ENCODE data around the gene YY1.

DNA sequence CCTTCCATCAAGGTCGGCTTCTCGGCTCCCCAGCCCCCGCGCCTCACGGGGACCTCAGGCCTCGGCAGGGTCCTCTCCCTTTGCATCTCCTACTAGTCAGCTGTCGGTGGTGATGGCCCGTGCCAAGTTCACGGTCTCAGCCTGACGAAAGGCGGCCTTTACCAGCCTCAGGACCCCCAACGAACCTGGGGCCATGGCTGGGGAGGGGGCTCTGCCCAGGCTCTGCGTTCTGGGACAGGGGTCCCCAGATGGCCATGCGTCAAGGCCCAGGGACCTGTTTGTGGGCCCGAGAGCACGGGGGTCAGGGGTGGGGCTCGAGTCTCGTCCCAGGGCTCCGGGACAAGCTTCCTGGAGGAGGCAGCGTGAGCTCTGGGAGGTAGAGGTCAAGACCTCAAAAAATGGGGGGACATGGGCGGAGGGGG is 46.7 kb upstream of the YY1 start:
- TF ChIP-seq REST (IDR thresholded peaks at IDR 0.05; ENCODE audit: unreplicated experiment) (no peak), STAT1 (IDR thresholded peaks at IDR 0.05; ENCODE audit: unreplicated experiment) (no peak), POLR2AphosphoS5 (IDR thresholded peaks at IDR 0.05; ENCODE audit: low read depth) (no peak), EZH2phosphoT487 (IDR thresholded peaks at IDR 0.05; ENCODE audit: unreplicated experiment) (no peak), EZH2 (IDR thresholded peaks at IDR 0.05; ENCODE audit: low read depth, unreplicated experiment) (no peak), CREB1 (CRISPR knock-in tag; IDR thresholded peaks at IDR 0.05; ENCODE audit: low read depth) (no peak), JUNB (IDR thresholded peaks at IDR 0.05; ENCODE audit: unreplicated experiment) (no peak), ETS1 (IDR thresholded peaks at IDR 0.05) (no peak), ZNF114 (CRISPR knock-in tag; IDR thresholded peaks at IDR 0.05) (no peak)
- TF ChIP-seq, protein P1, sequence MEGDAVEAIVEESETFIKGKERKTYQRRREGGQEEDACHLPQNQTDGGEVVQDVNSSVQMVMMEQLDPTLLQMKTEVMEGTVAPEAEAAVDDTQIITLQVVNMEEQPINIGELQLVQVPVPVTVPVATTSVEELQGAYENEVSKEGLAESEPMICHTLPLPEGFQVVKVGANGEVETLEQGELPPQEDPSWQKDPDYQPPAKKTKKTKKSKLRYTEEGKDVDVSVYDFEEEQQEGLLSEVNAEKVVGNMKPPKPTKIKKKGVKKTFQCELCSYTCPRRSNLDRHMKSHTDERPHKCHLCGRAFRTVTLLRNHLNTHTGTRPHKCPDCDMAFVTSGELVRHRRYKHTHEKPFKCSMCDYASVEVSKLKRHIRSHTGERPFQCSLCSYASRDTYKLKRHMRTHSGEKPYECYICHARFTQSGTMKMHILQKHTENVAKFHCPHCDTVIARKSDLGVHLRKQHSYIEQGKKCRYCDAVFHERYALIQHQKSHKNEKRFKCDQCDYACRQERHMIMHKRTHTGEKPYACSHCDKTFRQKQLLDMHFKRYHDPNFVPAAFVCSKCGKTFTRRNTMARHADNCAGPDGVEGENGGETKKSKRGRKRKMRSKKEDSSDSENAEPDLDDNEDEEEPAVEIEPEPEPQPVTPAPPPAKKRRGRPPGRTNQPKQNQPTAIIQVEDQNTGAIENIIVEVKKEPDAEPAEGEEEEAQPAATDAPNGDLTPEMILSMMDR (conservative IDR thresholded peaks at IDR 0.05; ENCODE audit: low read depth in 2 of 2): no peak
